ENCODE data around the gene C3orf22.

Gene C3orf22

DNA sequence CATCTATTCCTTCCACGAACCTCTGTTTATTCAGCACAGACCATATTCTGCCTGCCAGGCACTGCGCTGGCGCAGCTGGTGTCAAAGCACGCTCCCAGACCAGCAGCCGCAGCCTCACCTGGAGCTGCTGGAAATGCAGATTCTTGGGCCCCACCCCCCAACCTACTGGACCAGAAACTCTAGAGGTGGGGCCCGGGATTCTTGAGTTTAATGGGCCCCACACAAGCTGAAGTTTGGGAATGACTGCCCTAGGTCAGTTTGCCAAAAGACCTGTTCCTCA is 27.7 kb downstream of the C3orf22 start:
- Mint-ChIP-seq H3K27ac (no peak overlapping the region), H3K4me1 (no peaks in the 10 kb centered on the region), H3K9me3 (no peaks in the 10 kb centered on the region), H3K36me3 (no peaks in the 10 kb centered on the region), H3K27me3 (peaks cover 11% of the 10 kb centered on the region), H3K4me3 (no peak overlapping the region)
- DNase-seq (ENCODE audit: low spot score in 2 of 2) (no peak), ATAC-seq (ENCODE audit: low read depth) (no peak)

DNA sequence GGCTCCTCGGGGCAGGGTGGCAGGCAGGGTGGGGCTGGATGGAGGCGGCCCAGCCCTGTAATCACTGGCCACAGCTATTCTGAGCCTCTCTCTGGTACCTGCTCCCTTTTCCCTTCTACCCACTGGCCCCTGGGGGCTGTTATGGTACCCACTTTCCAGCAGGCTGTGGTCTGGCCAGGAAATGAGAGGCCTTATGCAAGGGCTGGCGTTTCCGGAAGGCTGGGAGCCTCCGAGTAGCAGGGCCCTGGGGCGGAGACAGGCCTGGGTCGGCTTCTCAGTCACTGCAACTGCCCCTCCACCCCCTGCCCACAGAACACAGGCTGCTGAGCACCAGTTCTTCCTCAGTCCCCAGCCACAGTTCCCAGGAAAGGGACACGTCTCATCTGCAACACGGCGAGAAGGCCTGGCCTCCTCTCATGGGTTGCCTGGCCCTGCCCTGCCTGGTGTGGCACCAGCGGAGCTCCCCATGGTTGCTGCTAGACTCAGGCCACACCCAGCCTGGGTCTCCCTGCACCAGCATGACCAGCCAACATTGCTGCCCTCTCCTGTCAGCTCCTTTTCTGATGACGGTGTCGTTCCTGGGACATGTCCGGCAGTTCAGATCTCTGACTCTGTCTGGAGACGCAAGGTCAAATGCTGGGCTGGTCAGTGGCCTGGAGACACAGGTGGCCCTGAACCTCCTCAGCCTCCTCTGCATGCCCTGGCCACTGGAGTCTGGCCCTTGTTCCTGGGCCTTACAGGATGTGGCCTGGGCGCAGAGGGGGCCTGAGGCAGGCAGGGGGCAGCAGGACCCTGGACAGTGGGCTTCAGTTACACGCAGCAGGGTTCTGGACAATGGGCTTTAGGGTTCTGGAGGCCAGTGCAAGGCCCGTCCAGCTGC is 28.3 kb downstream of the C3orf22 start:
- Mint-ChIP-seq H3K9me3 (no peaks in the 10 kb centered on the region), H3K27me3 (peaks cover 10% of the 10 kb centered on the region), H3K4me3 (no peak overlapping the region), H3K4me1 (no peaks in the 10 kb centered on the region), H3K27ac (no peak overlapping the region), H3K36me3 (no peaks in the 10 kb centered on the region)
- DNase-seq (ENCODE audit: low spot score in 2 of 2) (no peak), ATAC-seq (ENCODE audit: low read depth) (no peak)

DNA sequence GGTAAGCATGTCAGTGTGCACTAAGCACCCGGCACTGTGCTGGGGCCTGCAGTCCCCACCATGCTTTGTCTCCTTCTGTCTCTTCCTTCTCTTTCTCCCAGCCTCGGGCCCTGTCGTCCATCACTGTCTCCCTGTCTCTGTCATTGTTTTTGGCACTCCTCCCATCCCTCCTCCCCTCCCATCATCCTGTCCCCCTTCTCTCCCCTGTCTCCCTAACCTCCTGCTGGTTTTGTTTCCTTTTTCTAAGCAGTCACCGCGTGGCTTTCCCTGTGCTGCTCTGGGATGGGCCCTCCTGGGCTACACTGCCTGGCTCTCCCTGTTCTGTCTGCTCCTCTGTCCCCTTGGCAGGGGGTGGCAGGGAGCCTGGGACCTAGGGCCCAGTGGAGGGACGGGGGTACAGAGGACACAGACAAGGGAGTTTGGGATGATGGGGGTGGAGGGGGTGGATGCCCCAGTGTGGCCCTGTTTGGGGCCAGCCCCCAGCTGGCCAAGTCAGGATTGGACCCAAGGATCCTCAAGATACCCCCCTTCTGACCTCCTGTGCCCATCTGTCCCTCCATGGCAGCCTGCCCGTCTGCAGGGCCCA is 29.1 kb downstream of the C3orf22 start:
- Mint-ChIP-seq H3K27me3 (peaks cover 9% of the 10 kb centered on the region), H3K9me3 (no peaks in the 10 kb centered on the region), H3K36me3 (no peaks in the 10 kb centered on the region), H3K4me1 (no peaks in the 10 kb centered on the region), H3K4me3 (no peak overlapping the region), H3K27ac (no peak overlapping the region)
- DNase-seq (ENCODE audit: low spot score in 2 of 2): no peak
- ATAC-seq (ENCODE audit: low read depth): no peak

DNA sequence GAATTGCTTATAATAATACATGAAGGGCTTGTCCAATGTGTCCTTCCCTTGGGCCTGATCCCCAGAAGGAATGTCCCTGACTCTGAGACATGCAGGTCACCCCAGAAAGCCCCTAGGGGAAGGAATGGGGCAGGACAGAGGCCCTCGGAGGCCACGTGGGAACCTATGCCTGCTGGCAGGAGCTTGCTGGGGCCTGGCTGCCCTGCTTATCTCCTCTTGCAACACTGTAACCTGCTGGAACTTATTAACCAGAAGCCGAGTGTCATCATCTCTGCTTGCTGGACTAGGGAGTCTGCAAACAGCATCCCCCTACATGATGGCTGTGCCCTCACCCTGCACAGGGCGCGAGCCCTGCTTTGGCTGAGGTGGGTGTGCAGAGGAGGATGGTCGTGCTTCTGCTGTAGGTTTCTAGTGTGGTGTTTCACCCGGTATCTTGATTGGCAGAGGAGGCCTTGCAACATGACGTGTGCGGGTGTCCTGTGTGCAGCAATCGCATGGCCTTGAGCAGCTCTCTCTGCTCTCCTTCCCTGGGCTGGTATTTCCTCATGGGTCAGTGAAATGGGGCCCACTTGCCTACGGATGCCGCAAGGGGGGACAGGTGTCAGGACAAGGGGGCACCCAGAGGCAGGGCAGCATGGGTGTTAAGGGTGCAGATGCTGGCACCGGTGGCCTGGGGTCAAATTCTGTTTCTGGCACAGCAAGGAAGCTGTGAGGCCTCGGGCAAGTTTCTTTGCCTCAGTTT is 29.8 kb downstream of the C3orf22 start:
- Mint-ChIP-seq H3K4me3 (no peak overlapping the region), H3K9me3 (no peaks in the 10 kb centered on the region), H3K4me1 (no peaks in the 10 kb centered on the region), H3K36me3 (no peaks in the 10 kb centered on the region), H3K27ac (no peak overlapping the region), H3K27me3 (peaks cover 5% of the 10 kb centered on the region)
- ATAC-seq (ENCODE audit: low read depth) (no peak), DNase-seq (ENCODE audit: low spot score in 2 of 2) (no peak)

DNA sequence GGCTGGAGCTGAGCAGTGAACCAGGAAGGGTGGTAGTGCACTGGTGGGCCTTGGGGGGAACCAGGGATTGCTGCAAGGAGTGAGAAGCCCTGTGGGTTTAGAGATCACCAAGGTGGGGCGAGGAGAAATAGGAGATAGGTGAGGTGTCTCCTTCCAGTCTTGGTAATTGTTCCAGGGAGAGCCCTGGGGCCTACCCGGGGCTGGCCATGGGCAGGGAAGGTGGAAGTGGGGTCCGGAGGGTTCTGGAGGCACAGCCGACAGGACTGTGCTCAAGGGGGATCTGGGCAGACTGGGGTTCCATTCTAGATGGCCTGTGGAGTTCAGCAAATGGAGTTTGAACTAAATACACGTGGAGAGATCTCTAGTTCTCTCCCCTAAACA is 30.3 kb downstream of the C3orf22 start:
- H3K27ac Mint-ChIP-seq: no peak overlapping the region
- ATAC-seq (ENCODE audit: low read depth) (no peak), DNase-seq (ENCODE audit: low spot score in 2 of 2) (no peak)
- peaks cover 6% of the 10 kb centered on the region for H3K27me3 Mint-ChIP-seq
- H3K9me3 Mint-ChIP-seq: no peaks in the 10 kb centered on the region
- no peaks in the 10 kb centered on the region for H3K4me1 Mint-ChIP-seq
- H3K36me3 Mint-ChIP-seq: no peaks in the 10 kb centered on the region
- H3K4me3 Mint-ChIP-seq: no peak overlapping the region

DNA sequence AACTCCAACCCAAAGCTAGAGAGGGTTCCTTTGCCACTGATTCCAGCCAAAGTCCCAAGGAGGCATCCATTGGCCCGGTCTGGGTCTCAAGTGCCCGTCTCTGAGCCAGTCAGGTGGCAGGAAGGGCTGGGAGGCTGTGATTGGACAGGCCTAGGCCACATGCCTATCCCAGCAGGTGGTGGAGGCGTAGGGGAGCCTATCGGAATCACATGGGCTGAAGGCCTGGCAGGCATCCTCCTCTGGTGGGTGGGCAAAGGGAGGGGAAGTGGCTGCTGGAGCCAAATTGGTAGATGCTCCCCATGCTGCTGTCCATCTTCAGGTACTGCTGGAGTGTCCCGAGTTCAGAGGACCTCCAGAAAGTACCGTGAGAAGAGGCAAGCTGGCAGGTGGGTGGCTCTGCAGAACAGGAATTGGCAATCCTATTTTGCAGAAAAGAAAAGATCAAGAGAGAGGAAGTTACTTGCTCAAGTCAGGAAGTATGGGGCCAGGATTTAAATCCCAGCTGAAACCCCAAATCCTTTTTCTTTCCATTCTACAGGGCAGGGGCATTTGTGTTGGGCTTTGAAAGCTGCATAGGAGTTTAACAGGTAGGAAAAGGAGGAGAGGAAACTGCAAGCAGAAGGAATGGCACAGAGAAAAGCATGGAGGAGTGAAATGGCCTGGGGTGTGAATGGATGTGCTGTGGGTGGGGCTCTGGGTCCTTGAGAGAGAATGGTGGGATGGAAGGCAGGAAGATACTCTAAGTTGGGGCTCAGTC is 31.1 kb downstream of the C3orf22 start:
- Mint-ChIP-seq H3K9me3 (no peaks in the 10 kb centered on the region), H3K36me3 (no peaks in the 10 kb centered on the region), H3K27ac (no peak overlapping the region), H3K4me1 (no peaks in the 10 kb centered on the region), H3K4me3 (no peak overlapping the region), H3K27me3 (peaks cover 11% of the 10 kb centered on the region)
- no peak for DNase-seq (ENCODE audit: low spot score in 2 of 2)
- no peak for ATAC-seq (ENCODE audit: low read depth)

DNA sequence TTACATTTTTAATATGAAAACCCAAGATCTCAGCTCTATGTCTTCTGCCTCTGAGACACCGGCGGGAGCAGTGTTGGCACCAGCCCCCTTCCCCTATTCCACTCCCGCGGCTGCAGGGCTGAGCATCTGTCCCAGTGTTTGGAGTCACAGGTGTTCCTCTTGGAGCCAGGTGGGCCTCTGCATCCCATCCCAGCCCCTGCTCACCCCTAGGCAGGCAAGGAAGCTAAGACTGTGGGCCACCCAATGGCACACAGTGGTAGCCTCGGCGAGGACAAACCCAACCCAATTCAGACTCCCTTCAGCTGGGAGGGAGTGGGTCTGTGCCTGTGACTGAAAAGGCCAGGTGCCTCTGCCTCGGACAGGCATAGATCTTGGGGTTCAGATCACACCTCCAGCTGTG is 31.7 kb downstream of the C3orf22 start:
- H3K4me1 Mint-ChIP-seq: no peaks in the 10 kb centered on the region
- H3K4me3 Mint-ChIP-seq: no peak overlapping the region

DNA sequence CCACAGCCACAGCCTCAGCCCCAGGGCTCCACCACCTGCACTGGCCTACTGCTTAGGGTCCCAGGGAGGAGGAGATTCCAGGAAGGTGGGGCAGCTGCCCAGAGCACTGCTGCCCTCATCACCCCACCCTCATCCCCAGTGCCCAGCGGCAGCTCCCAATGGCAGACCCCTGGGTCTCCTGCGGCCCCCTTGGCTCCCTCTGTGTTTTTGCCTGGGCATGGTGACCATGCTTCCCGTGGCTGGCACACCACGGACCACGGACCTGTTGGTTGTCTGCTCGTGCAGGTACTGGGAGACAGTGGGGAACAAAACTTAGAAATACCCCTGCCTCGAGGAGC is 32.1 kb downstream of the C3orf22 start:
- no peak overlapping the region for H3K4me3 Mint-ChIP-seq
- no peaks in the 10 kb centered on the region for H3K4me1 Mint-ChIP-seq
- ATAC-seq (ENCODE audit: low read depth): no peak
- H3K27ac Mint-ChIP-seq: no peak overlapping the region
- DNase-seq (ENCODE audit: low spot score in 2 of 2): no peak
- no peaks in the 10 kb centered on the region for H3K9me3 Mint-ChIP-seq
- peaks cover 13% of the 10 kb centered on the region for H3K27me3 Mint-ChIP-seq
- no peaks in the 10 kb centered on the region for H3K36me3 Mint-ChIP-seq

More for the DNA sequence above, 31.7 kb downstream of the C3orf22 start:
- Mint-ChIP-seq H3K9me3 (no peaks in the 10 kb centered on the region), H3K27ac (no peak overlapping the region), H3K27me3 (peaks cover 12% of the 10 kb centered on the region), H3K36me3 (no peaks in the 10 kb centered on the region)
- ATAC-seq (ENCODE audit: low read depth) (no peak), DNase-seq (ENCODE audit: low spot score in 2 of 2) (no peak)

DNA sequence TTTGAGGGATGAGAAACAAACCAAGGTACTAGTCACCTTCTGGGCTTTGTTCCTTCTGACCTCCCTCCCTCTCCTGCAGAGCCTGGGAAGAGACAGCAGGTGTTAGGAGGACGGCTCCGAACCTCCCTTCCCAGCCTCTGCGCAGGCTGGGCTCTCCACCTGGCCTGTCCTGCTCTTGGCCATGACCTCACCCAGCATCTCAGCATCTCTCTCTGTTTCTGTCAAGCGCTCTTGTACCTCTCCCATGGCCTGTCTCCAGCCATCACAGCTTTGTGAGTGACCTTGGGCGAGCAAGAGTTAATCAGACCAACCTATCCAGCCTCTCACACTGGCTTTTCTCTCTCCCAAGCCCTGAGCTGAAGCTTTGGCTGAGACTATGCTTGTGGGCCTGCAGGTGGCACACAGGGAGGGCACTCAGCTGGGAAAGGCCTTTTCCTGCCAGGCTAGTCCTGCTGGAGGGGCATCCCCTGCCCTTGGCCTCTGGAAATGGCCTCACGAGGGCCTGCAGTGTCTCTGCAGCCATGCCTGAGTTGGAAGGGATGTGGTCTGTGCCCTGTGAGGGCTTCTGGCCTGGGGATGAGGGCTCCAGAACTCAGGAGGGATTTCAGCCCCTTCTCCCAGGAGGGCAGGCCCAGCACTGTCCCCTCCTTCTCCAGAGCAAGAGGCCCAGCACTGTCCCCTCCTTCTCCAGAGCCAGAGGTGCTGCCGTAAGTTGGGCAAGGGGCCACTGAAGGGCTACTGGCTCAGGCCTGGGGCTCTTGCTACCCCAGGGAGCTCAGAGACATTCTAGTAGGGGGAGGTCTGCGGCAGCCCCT is 32.7 kb downstream of the C3orf22 start:
- Mint-ChIP-seq H3K4me1 (no peaks in the 10 kb centered on the region), H3K4me3 (no peak overlapping the region), H3K9me3 (no peaks in the 10 kb centered on the region), H3K36me3 (no peaks in the 10 kb centered on the region), H3K27ac (no peak overlapping the region), H3K27me3 (peaks cover 13% of the 10 kb centered on the region)
- ATAC-seq (ENCODE audit: low read depth) (no peak), DNase-seq (ENCODE audit: low spot score in 2 of 2) (no peak)

DNA sequence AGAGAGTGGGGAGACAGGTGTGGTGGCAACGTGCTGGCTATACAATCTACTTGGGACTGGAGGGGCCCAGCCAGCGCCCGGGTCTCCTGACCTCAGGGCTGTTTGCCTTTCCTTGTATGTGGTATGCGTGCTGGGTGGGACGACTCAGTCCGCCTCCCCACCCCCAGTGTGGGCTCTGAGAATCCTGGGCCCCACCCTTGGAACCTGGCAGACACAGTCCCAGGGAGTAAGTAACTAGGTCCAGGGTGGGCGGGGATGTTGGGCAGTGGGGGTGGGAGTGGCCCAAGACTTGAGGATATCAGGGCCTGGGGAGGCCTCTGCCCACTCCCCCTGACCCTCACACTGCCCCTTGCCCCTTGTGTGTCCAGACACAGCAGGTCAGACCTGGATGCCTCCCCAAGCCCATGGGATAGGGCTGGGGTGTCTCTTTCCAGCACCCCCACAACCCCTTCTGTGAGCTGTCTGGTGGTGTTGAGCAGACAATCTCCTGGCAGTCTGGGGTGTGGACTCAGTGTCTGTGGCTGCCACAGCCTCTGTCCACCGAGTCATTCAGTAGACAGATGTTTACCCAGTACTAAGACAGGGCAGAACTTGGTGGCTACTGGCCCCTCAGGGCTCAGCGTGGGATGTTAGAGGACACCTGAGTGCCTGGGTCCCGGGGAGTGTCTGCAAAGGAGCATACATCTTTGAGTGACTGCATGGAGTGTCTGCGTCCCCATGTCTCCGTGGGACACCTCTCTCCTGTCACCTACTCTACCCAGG is 33.5 kb downstream of the C3orf22 start:
- DNase-seq (ENCODE audit: low spot score in 2 of 2) (no peak), ATAC-seq (ENCODE audit: low read depth) (no peak)
- H3K9me3 Mint-ChIP-seq: no peaks in the 10 kb centered on the region
- no peak overlapping the region for H3K4me3 Mint-ChIP-seq
- H3K27ac Mint-ChIP-seq: no peak overlapping the region
- no peaks in the 10 kb centered on the region for H3K4me1 Mint-ChIP-seq
- peaks cover 13% of the 10 kb centered on the region for H3K27me3 Mint-ChIP-seq
- H3K36me3 Mint-ChIP-seq: no peaks in the 10 kb centered on the region

DNA sequence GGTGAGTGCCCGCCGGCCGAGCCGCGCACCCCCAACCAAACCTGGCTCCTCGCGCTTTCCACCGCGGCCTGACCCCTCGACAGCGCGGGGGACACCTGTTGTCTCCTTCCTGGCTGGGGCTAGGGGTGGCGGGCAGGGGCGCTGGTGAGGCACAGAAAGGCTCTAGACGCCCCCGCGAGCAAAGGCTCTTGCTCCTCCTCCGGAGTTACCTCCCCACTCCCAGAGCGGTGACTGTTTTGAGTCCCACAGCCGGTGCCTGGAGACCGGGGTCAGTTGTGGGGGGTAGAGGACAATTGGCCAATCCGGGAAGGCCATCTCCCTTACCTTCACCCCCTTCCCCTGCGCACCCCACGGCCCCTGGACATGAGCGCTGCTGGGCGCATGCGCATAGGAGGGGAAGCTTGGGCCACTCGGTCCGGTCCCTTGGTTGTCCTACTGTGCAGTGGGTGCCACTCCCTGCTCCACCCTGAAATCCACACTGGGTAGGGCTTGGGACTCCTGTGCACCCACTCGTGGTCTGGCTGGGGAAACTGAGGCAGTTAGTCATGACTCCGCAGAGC is 34.2 kb downstream of the C3orf22 start:
- no peaks in the 10 kb centered on the region for H3K36me3 Mint-ChIP-seq
- no peaks in the 10 kb centered on the region for H3K9me3 Mint-ChIP-seq
- no peak overlapping the region for H3K27ac Mint-ChIP-seq
- H3K27me3 Mint-ChIP-seq: peaks cover 10% of the 10 kb centered on the region
- no peak overlapping the region for H3K4me3 Mint-ChIP-seq
- no peak for DNase-seq (ENCODE audit: low spot score in 2 of 2)
- ATAC-seq (ENCODE audit: low read depth): no peak
- no peaks in the 10 kb centered on the region for H3K4me1 Mint-ChIP-seq

DNA sequence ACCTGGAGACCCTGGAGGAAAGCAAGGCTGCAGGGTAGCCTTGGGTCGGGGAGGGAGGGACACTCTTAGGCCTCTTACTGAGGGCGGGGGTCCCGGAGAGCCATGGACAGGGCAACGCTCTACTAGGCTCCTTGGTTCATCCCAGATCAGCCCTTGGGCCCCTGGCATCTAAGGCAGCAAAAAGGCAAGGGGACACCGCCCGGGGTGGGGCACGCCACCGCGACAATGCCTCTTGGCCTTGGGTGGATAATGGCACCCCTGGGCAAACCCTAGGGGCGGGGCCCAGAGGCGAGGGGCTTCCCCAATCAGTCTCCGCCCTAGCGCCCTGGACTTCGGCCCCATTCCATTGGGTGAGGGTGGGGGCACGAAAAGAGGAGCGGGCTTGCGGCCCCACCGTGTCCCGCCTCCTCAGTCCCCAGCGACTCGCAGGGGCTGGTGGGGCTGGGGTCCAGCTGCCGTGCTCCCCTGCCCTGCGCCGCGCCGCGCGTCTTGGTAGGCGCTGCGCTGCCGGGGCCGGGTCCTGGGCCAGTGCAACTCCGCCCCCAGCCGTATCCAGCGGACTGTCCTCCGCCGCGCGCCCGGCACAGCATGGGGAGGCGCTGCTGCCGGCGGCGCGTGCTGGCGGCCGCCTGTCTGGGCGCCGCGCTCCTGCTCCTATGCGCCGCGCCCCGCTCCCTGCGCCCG is 34.8 kb downstream of the C3orf22 start, which contains the start of gene CHST13:
CHST13 (plus strand) TSS at position 411 of the 684 bp plus-strand sequence; CDS start at position 589, 178 bp downstream.
- H3K4me1 Mint-ChIP-seq: no peaks in the 10 kb centered on the region
- ATAC-seq (ENCODE audit: low read depth): no peak
- no peak within 1 kb of the TSS for H3K4me3 Mint-ChIP-seq
- DNase-seq (ENCODE audit: low spot score in 2 of 2): no peak
- no peaks in the 10 kb centered on the region for H3K9me3 Mint-ChIP-seq
- peaks cover 10% of the 10 kb centered on the region for H3K27me3 Mint-ChIP-seq
- no peaks in the 10 kb centered on the region for H3K36me3 Mint-ChIP-seq
- H3K27ac Mint-ChIP-seq: no peak within 1 kb of the TSS

All from memory B cell (primary cell).